ENCODE results near the gene RPS16. TPM values are rescaled to one million over a fixed set of nuclear protein-coding genes. Genes with fewer than 3 reads are reported as not detected.

The RPS16 gene
- total and polyA plus RNA-seq, 2 of the 13 experiments (the other 11 are each of a cell fraction or from before 2014, with no cell fraction given) = 488 to 2,583 TPM

DNA sequence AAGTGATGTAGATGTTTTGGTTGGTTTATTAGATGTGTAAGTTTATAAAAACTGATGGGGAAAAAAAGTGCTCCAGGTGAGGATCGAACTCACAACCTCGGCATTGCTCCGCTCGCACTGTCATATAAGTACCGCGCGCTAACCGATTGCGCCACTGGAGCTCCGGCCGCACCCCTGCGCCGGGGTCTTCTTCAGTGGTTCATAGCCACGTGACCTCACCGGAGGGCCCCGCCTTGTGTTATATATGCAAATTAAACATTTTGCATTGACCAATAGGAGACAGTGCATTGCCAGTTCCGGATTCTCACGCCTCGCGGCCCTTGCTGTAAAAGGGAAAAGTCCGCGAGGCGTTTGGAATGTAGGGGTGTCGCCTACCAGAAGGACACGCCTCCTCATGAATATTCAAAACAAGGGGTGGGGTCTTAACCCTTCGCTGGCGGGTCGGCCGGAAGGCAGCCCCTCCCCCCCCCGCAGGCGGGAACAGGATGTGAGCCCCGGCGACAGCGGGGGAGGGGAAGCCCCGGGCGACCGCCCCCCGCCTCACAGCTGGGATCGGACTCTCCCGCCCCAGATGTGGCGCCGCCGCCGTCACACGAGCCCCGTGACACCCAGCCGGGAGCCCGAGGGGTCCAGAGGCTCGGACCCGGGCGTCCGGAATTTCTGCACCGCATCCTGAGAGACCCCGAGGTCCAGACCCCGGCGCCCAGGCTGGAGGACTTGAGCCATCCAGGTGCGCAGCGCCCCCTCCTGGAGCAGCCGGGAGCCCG lies 23.5 kb downstream of the RPS16 start, which contains the start of gene PLEKHG2 (continued):
- no peak for TF ChIP-seq ZNF260 (CRISPR knock-in tag; IDR thresholded peaks at IDR 0.05; ENCODE audit: borderline replicate concordance, low read depth)
- peak; percentile 6; the same call in 1 of the 2 replicates for TF ChIP-seq ZFY (CRISPR knock-in tag; IDR thresholded peaks at IDR 0.05)
- no peak for TF ChIP-seq ZFP36 (IDR thresholded peaks at IDR 0.05; ENCODE audit: borderline replicate concordance, low read depth, low read length, partially characterized antibody)
- TF ChIP-seq, protein P1, sequence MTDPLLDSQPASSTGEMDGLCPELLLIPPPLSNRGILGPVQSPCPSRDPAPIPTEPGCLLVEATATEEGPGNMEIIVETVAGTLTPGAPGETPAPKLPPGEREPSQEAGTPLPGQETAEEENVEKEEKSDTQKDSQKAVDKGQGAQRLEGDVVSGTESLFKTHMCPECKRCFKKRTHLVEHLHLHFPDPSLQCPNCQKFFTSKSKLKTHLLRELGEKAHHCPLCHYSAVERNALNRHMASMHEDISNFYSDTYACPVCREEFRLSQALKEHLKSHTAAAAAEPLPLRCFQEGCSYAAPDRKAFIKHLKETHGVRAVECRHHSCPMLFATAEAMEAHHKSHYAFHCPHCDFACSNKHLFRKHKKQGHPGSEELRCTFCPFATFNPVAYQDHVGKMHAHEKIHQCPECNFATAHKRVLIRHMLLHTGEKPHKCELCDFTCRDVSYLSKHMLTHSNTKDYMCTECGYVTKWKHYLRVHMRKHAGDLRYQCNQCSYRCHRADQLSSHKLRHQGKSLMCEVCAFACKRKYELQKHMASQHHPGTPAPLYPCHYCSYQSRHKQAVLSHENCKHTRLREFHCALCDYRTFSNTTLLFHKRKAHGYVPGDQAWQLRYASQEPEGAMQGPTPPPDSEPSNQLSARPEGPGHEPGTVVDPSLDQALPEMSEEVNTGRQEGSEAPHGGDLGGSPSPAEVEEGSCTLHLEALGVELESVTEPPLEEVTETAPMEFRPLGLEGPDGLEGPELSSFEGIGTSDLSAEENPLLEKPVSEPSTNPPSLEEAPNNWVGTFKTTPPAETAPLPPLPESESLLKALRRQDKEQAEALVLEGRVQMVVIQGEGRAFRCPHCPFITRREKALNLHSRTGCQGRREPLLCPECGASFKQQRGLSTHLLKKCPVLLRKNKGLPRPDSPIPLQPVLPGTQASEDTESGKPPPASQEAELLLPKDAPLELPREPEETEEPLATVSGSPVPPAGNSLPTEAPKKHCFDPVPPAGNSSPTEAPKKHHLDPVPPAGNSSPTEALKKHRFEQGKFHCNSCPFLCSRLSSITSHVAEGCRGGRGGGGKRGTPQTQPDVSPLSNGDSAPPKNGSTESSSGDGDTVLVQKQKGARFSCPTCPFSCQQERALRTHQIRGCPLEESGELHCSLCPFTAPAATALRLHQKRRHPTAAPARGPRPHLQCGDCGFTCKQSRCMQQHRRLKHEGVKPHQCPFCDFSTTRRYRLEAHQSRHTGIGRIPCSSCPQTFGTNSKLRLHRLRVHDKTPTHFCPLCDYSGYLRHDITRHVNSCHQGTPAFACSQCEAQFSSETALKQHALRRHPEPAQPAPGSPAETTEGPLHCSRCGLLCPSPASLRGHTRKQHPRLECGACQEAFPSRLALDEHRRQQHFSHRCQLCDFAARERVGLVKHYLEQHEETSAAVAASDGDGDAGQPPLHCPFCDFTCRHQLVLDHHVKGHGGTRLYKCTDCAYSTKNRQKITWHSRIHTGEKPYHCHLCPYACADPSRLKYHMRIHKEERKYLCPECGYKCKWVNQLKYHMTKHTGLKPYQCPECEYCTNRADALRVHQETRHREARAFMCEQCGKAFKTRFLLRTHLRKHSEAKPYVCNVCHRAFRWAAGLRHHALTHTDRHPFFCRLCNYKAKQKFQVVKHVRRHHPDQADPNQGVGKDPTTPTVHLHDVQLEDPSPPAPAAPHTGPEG (CRISPR knock-in tag; IDR thresholded peaks at IDR 0.05) = no peak
- no peak for TF ChIP-seq NONO (IDR thresholded peaks at IDR 0.05)
- peak; percentile 81 for TF ChIP-seq NONO (CRISPR knock-in tag; conservative IDR thresholded peaks at IDR 0.05)
- TF ChIP-seq, protein P2, sequence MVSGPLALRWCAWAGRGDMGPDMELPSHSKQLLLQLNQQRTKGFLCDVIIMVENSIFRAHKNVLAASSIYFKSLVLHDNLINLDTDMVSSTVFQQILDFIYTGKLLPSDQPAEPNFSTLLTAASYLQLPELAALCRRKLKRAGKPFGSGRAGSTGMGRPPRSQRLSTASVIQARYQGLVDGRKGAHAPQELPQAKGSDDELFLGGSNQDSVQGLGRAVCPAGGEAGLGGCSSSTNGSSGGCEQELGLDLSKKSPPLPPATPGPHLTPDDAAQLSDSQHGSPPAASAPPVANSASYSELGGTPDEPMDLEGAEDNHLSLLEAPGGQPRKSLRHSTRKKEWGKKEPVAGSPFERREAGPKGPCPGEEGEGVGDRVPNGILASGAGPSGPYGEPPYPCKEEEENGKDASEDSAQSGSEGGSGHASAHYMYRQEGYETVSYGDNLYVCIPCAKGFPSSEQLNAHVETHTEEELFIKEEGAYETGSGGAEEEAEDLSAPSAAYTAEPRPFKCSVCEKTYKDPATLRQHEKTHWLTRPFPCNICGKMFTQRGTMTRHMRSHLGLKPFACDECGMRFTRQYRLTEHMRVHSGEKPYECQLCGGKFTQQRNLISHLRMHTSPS (CRISPR knock-in tag; IDR thresholded peaks at IDR 0.05; ENCODE audit: low read depth) = no peak
- TF ChIP-seq FOXA3 (CRISPR knock-in tag; IDR thresholded peaks at IDR 0.05) = peak; percentile 34; the same call in 1 of the 2 replicates
- no peak; the same call in 1 of the 2 replicates for TF ChIP-seq JDP2 (CRISPR knock-in tag; IDR thresholded peaks at IDR 0.05; ENCODE audit: borderline replicate concordance)
- TF ChIP-seq, protein P3, sequence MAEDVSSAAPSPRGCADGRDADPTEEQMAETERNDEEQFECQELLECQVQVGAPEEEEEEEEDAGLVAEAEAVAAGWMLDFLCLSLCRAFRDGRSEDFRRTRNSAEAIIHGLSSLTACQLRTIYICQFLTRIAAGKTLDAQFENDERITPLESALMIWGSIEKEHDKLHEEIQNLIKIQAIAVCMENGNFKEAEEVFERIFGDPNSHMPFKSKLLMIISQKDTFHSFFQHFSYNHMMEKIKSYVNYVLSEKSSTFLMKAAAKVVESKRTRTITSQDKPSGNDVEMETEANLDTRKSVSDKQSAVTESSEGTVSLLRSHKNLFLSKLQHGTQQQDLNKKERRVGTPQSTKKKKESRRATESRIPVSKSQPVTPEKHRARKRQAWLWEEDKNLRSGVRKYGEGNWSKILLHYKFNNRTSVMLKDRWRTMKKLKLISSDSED (CRISPR knock-in tag; IDR thresholded peaks at IDR 0.05) = no peak
- TF ChIP-seq ZNF20 (CRISPR knock-in tag; IDR thresholded peaks at IDR 0.05) = no peak
- TF ChIP-seq, protein P4, sequence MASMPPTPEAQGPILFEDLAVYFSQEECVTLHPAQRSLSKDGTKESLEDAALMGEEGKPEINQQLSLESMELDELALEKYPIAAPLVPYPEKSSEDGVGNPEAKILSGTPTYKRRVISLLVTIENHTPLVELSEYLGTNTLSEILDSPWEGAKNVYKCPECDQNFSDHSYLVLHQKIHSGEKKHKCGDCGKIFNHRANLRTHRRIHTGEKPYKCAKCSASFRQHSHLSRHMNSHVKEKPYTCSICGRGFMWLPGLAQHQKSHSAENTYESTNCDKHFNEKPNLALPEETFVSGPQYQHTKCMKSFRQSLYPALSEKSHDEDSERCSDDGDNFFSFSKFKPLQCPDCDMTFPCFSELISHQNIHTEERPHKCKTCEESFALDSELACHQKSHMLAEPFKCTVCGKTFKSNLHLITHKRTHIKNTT (CRISPR knock-in tag; IDR thresholded peaks at IDR 0.05) = no peak
- TF ChIP-seq, protein P5, sequence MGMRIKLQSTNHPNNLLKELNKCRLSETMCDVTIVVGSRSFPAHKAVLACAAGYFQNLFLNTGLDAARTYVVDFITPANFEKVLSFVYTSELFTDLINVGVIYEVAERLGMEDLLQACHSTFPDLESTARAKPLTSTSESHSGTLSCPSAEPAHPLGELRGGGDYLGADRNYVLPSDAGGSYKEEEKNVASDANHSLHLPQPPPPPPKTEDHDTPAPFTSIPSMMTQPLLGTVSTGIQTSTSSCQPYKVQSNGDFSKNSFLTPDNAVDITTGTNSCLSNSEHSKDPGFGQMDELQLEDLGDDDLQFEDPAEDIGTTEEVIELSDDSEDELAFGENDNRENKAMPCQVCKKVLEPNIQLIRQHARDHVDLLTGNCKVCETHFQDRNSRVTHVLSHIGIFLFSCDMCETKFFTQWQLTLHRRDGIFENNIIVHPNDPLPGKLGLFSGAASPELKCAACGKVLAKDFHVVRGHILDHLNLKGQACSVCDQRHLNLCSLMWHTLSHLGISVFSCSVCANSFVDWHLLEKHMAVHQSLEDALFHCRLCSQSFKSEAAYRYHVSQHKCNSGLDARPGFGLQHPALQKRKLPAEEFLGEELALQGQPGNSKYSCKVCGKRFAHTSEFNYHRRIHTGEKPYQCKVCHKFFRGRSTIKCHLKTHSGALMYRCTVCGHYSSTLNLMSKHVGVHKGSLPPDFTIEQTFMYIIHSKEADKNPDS (CRISPR knock-in tag; IDR thresholded peaks at IDR 0.05) = no peak

Measured in HepG2 (cell line).